ENCODE data around the gene SRPK2. TPM values are rescaled to one million over a fixed set of nuclear protein-coding genes. Genes with fewer than 3 reads are reported as not detected.

Gene SRPK2
- total RNA-seq, 1 experiment from 2014 or later, result 21.6 TPM

- Histone ChIP-seq H3K27ac (ENCODE audit: low read length) (no peak overlapping the region), H4K20me1 (ENCODE audit: low read length) (no peaks in the 10 kb centered on the region), H3K9me3 (ENCODE audit: low read length) (no peaks in the 10 kb centered on the region), H3K9ac (ENCODE audit: low read length) (no peak overlapping the region), H3K4me3 (ENCODE audit: low read length) (no peak overlapping the region), H3K9me2 (replicated peaks; ENCODE audit: low read length) (no peaks in the 10 kb centered on the region), H3K79me2 (ENCODE audit: low read length) (no peaks in the 10 kb centered on the region; the same call in 1 of the 2 replicates), H3K4me1 (ENCODE audit: insufficient read depth, low read length) (no peaks in the 10 kb centered on the region), H3F3A (ENCODE audit: low read length, unreplicated experiment) (no peaks in the 10 kb centered on the region), H2AFZ (ENCODE audit: low read length) (no peak overlapping the region), H3K4me2 (ENCODE audit: low read length) (no peak overlapping the region), H3K27me3 (ENCODE audit: low read length) (no peaks in the 10 kb centered on the region), H3K36me3 (ENCODE audit: low read depth, low read length) (peaks cover 51% of the 10 kb centered on the region)
- BruUV-seq (replicated peaks), result no TSS peak
- POLR2A ChIA-PET (ENCODE audit: unreplicated experiment), result no interaction called here
- CTCF ChIA-PET, result no interaction called here
- DNase-seq (no peak), ATAC-seq (no peak)
- TF ChIP-seq EZH2phosphoT487 (IDR thresholded peaks at IDR 0.05; ENCODE audit: borderline replicate concordance, low read length) (no peak), EZH2 (IDR thresholded peaks at IDR 0.05; ENCODE audit: low read length, unreplicated experiment) (no peak), CTCF (conservative IDR thresholded peaks at IDR 0.05; ENCODE audit: low read depth, low read length) (no peak)
- intact Hi-C loops (cut with micrococcal nuclease), result no loop called here
Observed at GRCh38 chr7:105073143-105073542, 315.6 kb downstream of the SRPK2 start.

GRCh38 chr7:105068886-105069285 is 319.8 kb downstream of the SRPK2 start:
- no peaks in the 10 kb centered on the region for H3K9me2 ChIP-seq (replicated peaks; ENCODE audit: low read length)
- DNase-seq (no peak), ATAC-seq (no peak)
- no peak overlapping the region for H3K9ac ChIP-seq (ENCODE audit: low read length)
- H3K36me3 ChIP-seq (ENCODE audit: low read depth, low read length), result peaks cover 26% of the 10 kb centered on the region; the same call in 1 of the 2 replicates
- no peaks in the 10 kb centered on the region; the same call in 1 of the 2 replicates for H3K79me2 ChIP-seq (ENCODE audit: low read length)
- no TSS peak for BruUV-seq (replicated peaks)
- H3K4me3 ChIP-seq (ENCODE audit: low read length), result no peak overlapping the region
- no peaks in the 10 kb centered on the region for H3K4me1 ChIP-seq (ENCODE audit: insufficient read depth, low read length)
- POLR2A ChIA-PET (ENCODE audit: unreplicated experiment), result interaction anchor here (0.6 kb wide), 1 partner anchor 31 kb away, joined by 3 read pairs; no protein-coding TSS in a partner anchor
- CTCF ChIA-PET, result no interaction called here
- H3K27ac ChIP-seq (ENCODE audit: low read length), result no peak overlapping the region
- no peak for TF ChIP-seq EZH2 (IDR thresholded peaks at IDR 0.05; ENCODE audit: low read length, unreplicated experiment)
- TF ChIP-seq CTCF (conservative IDR thresholded peaks at IDR 0.05; ENCODE audit: low read depth, low read length), result no peak
- no peak overlapping the region for H3K4me2 ChIP-seq (ENCODE audit: low read length)
- no peaks in the 10 kb centered on the region for H3K27me3 ChIP-seq (ENCODE audit: low read length)
- H3F3A ChIP-seq (ENCODE audit: low read length, unreplicated experiment), result no peaks in the 10 kb centered on the region
- intact Hi-C loops (cut with micrococcal nuclease), result no loop called here
- H3K9me3 ChIP-seq (ENCODE audit: low read length), result no peaks in the 10 kb centered on the region
- H4K20me1 ChIP-seq (ENCODE audit: low read length), result no peaks in the 10 kb centered on the region
- no peak overlapping the region for H2AFZ ChIP-seq (ENCODE audit: low read length)

GRCh38 chr7:105067691-105068090 is 321.0 kb downstream of the SRPK2 start:
- Histone ChIP-seq H3K27me3 (ENCODE audit: low read length) (no peaks in the 10 kb centered on the region), H3K4me3 (ENCODE audit: low read length) (no peak overlapping the region), H3K79me2 (ENCODE audit: low read length) (no peaks in the 10 kb centered on the region; the same call in 1 of the 2 replicates), H3K9me2 (replicated peaks; ENCODE audit: low read length) (no peaks in the 10 kb centered on the region), H3K4me2 (ENCODE audit: low read length) (no peak overlapping the region), H3K36me3 (ENCODE audit: low read depth, low read length) (peaks cover 25% of the 10 kb centered on the region; the same call in 1 of the 2 replicates), H4K20me1 (ENCODE audit: low read length) (no peaks in the 10 kb centered on the region), H3K4me1 (ENCODE audit: insufficient read depth, low read length) (no peaks in the 10 kb centered on the region), H3K27ac (ENCODE audit: low read length) (no peak overlapping the region), H3K9ac (ENCODE audit: low read length) (no peak overlapping the region), H3F3A (ENCODE audit: low read length, unreplicated experiment) (no peaks in the 10 kb centered on the region), H2AFZ (ENCODE audit: low read length) (no peak overlapping the region), H3K9me3 (ENCODE audit: low read length) (no peaks in the 10 kb centered on the region)
- BruUV-seq (replicated peaks), result no TSS peak
- intact Hi-C loops (cut with micrococcal nuclease), result no loop called here
- TF ChIP-seq EZH2 (IDR thresholded peaks at IDR 0.05; ENCODE audit: low read length, unreplicated experiment) (no peak), CTCF (conservative IDR thresholded peaks at IDR 0.05; ENCODE audit: low read depth, low read length) (no peak), EZH2phosphoT487 (IDR thresholded peaks at IDR 0.05; ENCODE audit: borderline replicate concordance, low read length) (no peak)
- ATAC-seq (no peak), DNase-seq (no peak)
- POLR2A ChIA-PET (ENCODE audit: unreplicated experiment), result no interaction called here
- CTCF ChIA-PET, result no interaction called here

Other genes starting within 250 kb of the SRPK2 start
- gene PUS7, start 133.3 kb upstream of the SRPK2 start, total RNA-seq (2014; rRNA removed), result 22.0 and 37.2 TPM in 2 replicates
- gene RINT1, start 143.3 kb upstream of the SRPK2 start, total RNA-seq (2014; rRNA removed), result 20.8 TPM in 2 replicates
- 0.18 TPM in 1 of 2 replicates, not detected in the other for gene EFCAB10, start 192.6 kb upstream of the SRPK2 start, total RNA-seq (2014; rRNA removed)

Measured in PC-3 (cell line).